GM21423 (cell line): ENCODE results near the gene ARHGAP19.

Experiments
- ATAC-seq: cut with Tn5 transposase; IDR thresholded peaks from one replicate; pipeline ENCODE4 v1.9.1; 2021; ENCODE audit warnings: mild to moderate bottlenecking, moderate library complexity; ENCODE audit not compliant: unreplicated experiment

Gene ARHGAP19

DNA sequence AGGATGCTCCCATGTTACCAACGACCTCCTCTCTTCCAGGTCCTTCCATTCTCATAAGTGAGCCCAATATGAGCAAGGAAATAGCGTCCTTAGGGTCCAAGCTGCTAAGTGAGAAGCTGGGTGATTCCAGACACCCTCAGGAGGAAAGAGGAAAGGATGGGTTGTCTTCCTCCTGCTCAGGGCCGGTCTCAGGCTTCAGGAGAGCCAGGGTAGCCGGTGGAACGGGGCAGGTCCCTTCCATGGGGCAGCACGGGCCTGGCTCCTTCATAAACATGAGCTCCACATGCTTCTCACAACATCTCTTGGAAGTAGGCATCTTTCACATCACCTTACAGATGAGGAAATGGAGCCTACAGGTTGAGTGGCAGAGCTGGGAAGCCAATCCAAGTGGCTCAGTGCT lies 119.4 kb downstream of the ARHGAP19 start:
- ATAC-seq: no peak
